Kidney epithelial cell (primary cell): ENCODE results near the gene SUMF1. TPM values are rescaled to one million over a fixed set of nuclear protein-coding genes. Genes with fewer than 3 reads are reported as not detected.

Experiments
- DNase-seq: peaks from one replicate; pipeline ENCODE4 v3.0.0-alpha.2; 2010; ENCODE audit warnings: low read depth
- H3K27me3 ChIP-seq: 2 replicates; pipeline ENCODE4 v1.6.0; 2011; ENCODE audit warnings: low read length; ENCODE audit not compliant: control insufficient read depth, insufficient read depth
- H3K36me3 ChIP-seq: 2 replicates; pipeline ENCODE4 v1.5.1; 2011; ENCODE audit warnings: low read length; ENCODE audit not compliant: control insufficient read depth, insufficient read depth
- H3K4me3 ChIP-seq: 2 replicates; pipeline ENCODE4 v1.5.1; 2011; ENCODE audit warnings: low read depth, mild to moderate bottlenecking, control low read depth, low read length
- total RNA-seq: library from RNA; depleted of rRNA; stranded (reverse); fragments of >200 nt; gene quantifications from 2 replicates; pipeline ENCODE4 v1.2.3, GENCODE V29; 2015
- TF ChIP-seq, protein P1 (sequence below): IDR thresholded peaks from 2 replicates; pipeline ENCODE4 v1.5.1; 2011; ENCODE audit warnings: mild to moderate bottlenecking, moderate library complexity, low read length, control low read depth, inconsistent platforms; ENCODE audit not compliant: insufficient read depth, poor library complexity, severe bottlenecking

Gene SUMF1
- total RNA-seq, 1 donor from 2014 or later = 48.0 TPM

DNA sequence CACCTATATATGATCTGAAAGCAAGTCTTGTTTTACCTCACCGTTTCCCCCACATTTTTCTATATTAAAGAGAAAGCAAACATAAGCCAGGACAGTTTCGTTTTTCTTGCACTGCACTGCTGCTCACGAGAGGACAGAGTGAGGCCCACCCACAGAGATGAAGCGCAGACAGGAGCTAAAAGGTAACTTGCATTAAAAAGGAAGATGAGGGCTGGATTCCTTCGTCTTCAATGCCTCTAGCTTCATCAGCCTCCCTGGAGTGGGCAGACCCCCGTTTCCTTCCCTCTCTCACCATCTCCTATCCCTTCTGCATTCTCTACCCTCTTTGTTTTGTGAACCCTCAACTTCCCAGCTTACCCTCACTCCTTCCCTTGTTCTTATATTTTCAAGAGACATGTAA lies 18.9 kb downstream of the SUMF1 start:
- Histone ChIP-seq H3K4me3 (no peak overlapping the region), H3K27me3 (no peaks in the 10 kb centered on the region), H3K36me3 (no peaks in the 10 kb centered on the region)
- no peak for DNase-seq
- TF ChIP-seq, protein P1, sequence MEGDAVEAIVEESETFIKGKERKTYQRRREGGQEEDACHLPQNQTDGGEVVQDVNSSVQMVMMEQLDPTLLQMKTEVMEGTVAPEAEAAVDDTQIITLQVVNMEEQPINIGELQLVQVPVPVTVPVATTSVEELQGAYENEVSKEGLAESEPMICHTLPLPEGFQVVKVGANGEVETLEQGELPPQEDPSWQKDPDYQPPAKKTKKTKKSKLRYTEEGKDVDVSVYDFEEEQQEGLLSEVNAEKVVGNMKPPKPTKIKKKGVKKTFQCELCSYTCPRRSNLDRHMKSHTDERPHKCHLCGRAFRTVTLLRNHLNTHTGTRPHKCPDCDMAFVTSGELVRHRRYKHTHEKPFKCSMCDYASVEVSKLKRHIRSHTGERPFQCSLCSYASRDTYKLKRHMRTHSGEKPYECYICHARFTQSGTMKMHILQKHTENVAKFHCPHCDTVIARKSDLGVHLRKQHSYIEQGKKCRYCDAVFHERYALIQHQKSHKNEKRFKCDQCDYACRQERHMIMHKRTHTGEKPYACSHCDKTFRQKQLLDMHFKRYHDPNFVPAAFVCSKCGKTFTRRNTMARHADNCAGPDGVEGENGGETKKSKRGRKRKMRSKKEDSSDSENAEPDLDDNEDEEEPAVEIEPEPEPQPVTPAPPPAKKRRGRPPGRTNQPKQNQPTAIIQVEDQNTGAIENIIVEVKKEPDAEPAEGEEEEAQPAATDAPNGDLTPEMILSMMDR = no peak

DNA sequence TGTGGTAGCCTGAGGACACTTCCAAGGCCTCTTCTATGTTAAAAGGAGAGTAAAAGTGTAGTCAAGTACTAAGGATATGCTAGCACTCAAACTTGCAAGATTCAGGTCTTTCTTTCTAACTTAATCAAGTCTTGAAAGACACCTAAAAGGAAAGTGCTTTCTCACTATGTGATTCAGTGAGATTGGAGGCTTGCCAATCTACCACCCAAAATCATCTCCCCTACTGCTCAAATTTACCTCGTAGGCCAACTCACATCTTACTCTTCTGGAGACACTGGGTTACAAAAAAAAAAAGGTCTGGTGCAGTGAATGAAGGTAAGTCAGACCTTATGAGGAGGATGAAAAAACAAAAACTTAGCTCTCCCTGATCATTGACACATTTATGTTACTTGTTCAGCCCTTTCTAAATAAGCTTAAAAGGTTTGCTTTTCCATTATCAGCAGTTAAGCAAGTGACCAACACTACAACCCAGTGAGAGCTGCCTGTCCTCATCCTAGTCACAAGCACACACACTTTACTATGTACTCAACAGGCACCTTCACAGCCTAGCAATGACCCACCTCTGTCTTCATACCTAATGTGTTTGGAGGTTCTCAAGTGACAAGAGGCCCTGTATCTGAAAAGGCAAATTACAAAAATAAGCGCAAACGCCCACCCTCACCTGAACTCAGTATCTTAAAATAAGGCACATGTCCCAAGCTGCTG lies 19.6 kb downstream of the SUMF1 start:
- no peaks in the 10 kb centered on the region for H3K27me3 ChIP-seq
- no peaks in the 10 kb centered on the region for H3K36me3 ChIP-seq
- H3K4me3 ChIP-seq = no peak overlapping the region
- no peak for DNase-seq
- TF ChIP-seq, protein P1 = no peak

DNA sequence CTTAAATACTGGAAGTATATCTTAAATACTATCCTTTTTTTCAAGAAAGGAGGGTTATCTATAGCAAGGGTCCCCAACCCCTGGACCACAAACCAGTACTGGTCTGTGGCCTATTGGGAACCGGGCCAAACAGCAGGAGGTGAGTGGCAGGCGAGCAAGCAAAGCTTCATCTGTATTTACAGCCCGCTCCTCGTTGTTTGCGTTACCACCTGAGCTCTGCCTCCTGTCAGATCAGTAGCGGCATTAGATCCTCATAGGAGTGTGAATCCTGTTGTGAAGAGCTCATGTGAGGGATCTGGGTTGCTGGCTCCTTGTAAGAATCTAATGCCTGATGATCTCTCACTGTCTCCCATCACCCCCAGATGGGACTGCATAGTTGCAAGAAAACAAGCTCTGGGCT lies 26.1 kb downstream of the SUMF1 start:
- DNase-seq = no peak
- H3K36me3 ChIP-seq = no peaks in the 10 kb centered on the region
- no peaks in the 10 kb centered on the region for H3K27me3 ChIP-seq
- TF ChIP-seq, protein P1 = no peak
- H3K4me3 ChIP-seq = no peak overlapping the region

DNA sequence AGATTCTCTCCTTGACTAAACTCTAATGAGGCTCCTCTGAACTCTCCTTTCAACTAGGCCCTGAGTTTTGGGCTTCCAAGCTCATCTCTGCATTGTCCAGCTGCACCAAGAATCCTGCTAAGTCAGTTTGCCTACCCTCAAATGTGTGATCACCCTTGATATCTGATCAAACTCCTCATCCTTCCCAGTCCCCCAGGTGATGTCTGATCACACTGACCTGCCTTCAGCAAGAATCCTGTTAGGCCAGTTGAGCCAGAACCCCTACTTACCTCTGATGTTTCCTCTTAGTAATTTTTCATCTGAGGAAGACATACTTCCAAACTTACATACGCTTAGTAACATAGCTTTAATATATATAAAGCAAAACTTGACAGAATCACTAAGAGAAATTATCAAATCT lies 28.8 kb downstream of the SUMF1 start:
- Histone ChIP-seq H3K4me3 (no peak overlapping the region), H3K27me3 (no peaks in the 10 kb centered on the region), H3K36me3 (no peaks in the 10 kb centered on the region)
- TF ChIP-seq, protein P1 = no peak
- DNase-seq = no peak

DNA sequence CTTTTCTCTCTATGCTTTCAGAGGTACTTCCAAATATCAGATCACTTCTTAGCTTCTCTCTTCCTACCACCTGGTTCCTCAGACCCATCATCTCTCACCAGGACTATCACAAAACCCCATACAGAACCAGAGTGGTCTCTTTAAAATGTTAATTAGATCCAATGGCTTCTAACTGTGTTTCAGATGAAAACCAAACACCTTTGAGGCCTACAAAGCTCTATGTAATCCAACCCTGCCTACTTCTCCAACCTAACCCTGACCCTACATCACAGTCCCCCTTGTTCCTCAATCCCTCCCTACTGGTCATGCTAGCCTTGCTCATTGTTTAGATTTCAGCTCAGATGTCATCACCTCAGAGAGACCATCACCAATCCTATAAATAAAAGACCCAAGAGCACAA lies 34.8 kb downstream of the SUMF1 start:
- Histone ChIP-seq H3K4me3 (no peak overlapping the region), H3K27me3 (no peaks in the 10 kb centered on the region), H3K36me3 (no peaks in the 10 kb centered on the region)
- TF ChIP-seq, protein P1 = no peak
- no peak for DNase-seq
